PC-3 (cell line): ENCODE results near the gene PAPPA. TPM values are rescaled to one million over a fixed set of nuclear protein-coding genes. Genes with fewer than 3 reads are reported as not detected.

Experiments
- ATAC-seq: fragments of 200-7000 bp; cut with Tn5 transposase; 2 replicates; pipeline ENCODE4 v1.9.1; 2020; ENCODE audit warnings: mild to moderate bottlenecking, moderate library complexity
- BruUV-seq: library from RNA; stranded (reverse); fragments of 400-500 nt; replicated peaks from 2 replicates; lab custom pipeline; 2021; lab: Mats Ljungman, UMichigan
- CTCF ChIA-PET: fragments of 300-600 bp; sonication (Branson Sonifier 250); formaldehyde crosslinking; loops from one replicate; lab custom pipeline; 2022; ENCODE audit warnings: antibody characterized with exemption; lab: Charles Lee
- POLR2A ChIA-PET: fragments of 300-600 bp; sonication (Branson Sonifier 250); formaldehyde crosslinking; loops from one replicate; lab custom pipeline; 2022; ENCODE audit warnings: antibody characterized with exemption; ENCODE audit not compliant: unreplicated experiment; lab: Charles Lee
- DNase-seq: peaks from one replicate; pipeline ENCODE4 v3.0.0-alpha.2; 2015
- H2AFZ ChIP-seq: fragments of 300-600 bp; sonication (generic); 2 replicates; pipeline ENCODE4 v1.6.0; 2016; ENCODE audit warnings: antibody characterized with exemption, low read length
- H3F3A ChIP-seq: fragments of 300-600 bp; sonication (generic); one replicate; pipeline ENCODE4 v1.6.0; 2017; ENCODE audit warnings: antibody characterized with exemption, low read length, control low read depth, mild to moderate bottlenecking; ENCODE audit not compliant: unreplicated experiment
- H3K27ac ChIP-seq: fragments of 300-600 bp; sonication (generic); 2 replicates; pipeline ENCODE4 v1.5.1; 2016; ENCODE audit warnings: mild to moderate bottlenecking, low read length
- H3K27me3 ChIP-seq: fragments of 300-600 bp; sonication (generic); 2 replicates; pipeline ENCODE4 v1.6.1; 2016; ENCODE audit warnings: low read length, mixed read lengths
- H3K36me3 ChIP-seq: fragments of 300-600 bp; sonication (generic); 2 replicates; pipeline ENCODE4 v1.6.1; 2016; ENCODE audit warnings: low read depth, mixed run types, low read length, mixed read lengths
- H3K4me1 ChIP-seq: fragments of 300-600 bp; sonication (generic); 2 replicates; pipeline ENCODE4 v1.5.1; 2016; ENCODE audit warnings: low read length; ENCODE audit not compliant: insufficient read depth
- H3K4me2 ChIP-seq: fragments of 300-600 bp; sonication (generic); 2 replicates; pipeline ENCODE4 v1.6.0; 2016; ENCODE audit warnings: low read length
- H3K4me3 ChIP-seq: fragments of 300-600 bp; sonication (generic); 2 replicates; pipeline ENCODE4 v1.5.1; 2016; ENCODE audit warnings: mild to moderate bottlenecking, low read length, mixed read lengths
- H3K79me2 ChIP-seq: fragments of 300-600 bp; sonication (generic); 2 replicates; pipeline ENCODE4 v1.6.1; 2017; ENCODE audit warnings: low read length, mixed read lengths
- H3K9ac ChIP-seq: fragments of 300-600 bp; sonication (generic); 2 replicates; pipeline ENCODE4 v1.6.0; 2016; ENCODE audit warnings: mild to moderate bottlenecking, low read length
- H3K9me2 ChIP-seq: fragments of 300-600 bp; sonication (generic); replicated peaks from 2 replicates; pipeline ENCODE4 v1.6.1; 2016; ENCODE audit warnings: mixed run types, low read length, mixed read lengths
- H3K9me3 ChIP-seq: fragments of 300-600 bp; sonication (generic); 2 replicates; pipeline ENCODE4 v1.6.1; 2016; ENCODE audit warnings: low read length, mixed read lengths
- H4K20me1 ChIP-seq: fragments of 300-600 bp; sonication (generic); 2 replicates; pipeline ENCODE4 v1.6.1; 2016; ENCODE audit warnings: low read length, mixed read lengths
- EZH2 ChIP-seq: fragments of 300-600 bp; sonication (generic); IDR thresholded peaks from one replicate; pipeline ENCODE4 v1.6.1; 2017; ENCODE audit warnings: antibody characterized with exemption, mild to moderate bottlenecking, low read length; ENCODE audit not compliant: unreplicated experiment
- EZH2phosphoT487 ChIP-seq: fragments of 300-600 bp; sonication (generic); IDR thresholded peaks from 2 replicates; pipeline ENCODE4 v1.6.1; 2018; ENCODE audit warnings: mild to moderate bottlenecking, antibody characterized with exemption, low read length, borderline replicate concordance
- intact Hi-C: fragments of 100-400 bp; cut with micrococcal nuclease; formaldehyde crosslinking; loops from 2 replicates; pipeline ENCODE4 v1.9.0; 2023
- total RNA-seq: library from RNA; depleted of rRNA; stranded (reverse); fragments of >200 nt; gene quantifications from 2 replicates; pipeline ENCODE4 v1.2.3, GENCODE V29; 2014
- TF ChIP-seq, protein P1 (sequence below): fragments of 300-600 bp; sonication (generic); conservative IDR thresholded peaks from 2 replicates; pipeline ENCODE4 v1.5.1; 2017; ENCODE audit warnings: antibody characterized with exemption, low read depth, mild to moderate bottlenecking, low read length

Gene PAPPA
- total RNA-seq, 1 experiment from 2014 or later, result not detected

DNA sequence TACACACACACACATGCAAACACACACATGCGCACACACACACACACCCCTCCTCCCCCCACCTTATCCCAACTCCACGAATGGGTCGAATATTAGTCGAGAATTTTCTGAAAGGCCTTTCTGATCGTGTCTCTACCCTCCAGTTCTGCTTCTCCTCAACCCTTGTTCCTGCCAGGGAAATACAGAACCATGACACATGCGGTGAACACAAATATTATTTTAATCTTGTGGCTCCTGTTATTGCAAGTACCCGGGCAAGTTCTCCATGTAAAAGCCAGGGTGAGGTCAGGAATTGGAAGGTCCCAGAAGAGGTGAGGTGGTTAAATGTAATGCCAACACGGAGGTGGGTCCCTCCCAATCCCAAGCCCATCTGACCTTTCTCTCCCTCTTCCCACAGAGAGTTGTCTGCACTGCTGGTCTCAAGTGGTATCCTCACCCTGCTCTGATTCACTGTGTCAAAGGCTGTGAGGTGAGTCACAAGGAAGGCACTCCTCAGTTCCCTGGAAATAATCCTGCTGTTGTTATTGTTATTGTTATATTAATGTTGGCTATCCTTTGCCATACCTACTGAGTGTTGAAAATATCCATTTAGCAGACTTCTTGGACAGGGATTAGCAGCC is 223.7 kb downstream of the PAPPA start:
- Histone ChIP-seq H3K9me3 (no peaks in the 10 kb centered on the region), H3K27ac (peak overlapping the region; percentile 31; the same call in 1 of the 2 replicates), H3F3A (no peaks in the 10 kb centered on the region), H3K9ac (no peak overlapping the region), H3K36me3 (no peaks in the 10 kb centered on the region), H3K27me3 (no peaks in the 10 kb centered on the region), H3K4me2 (peak overlapping the region; percentile 27; the same call in 1 of the 2 replicates), H3K9me2 (no peaks in the 10 kb centered on the region), H3K79me2 (no peaks in the 10 kb centered on the region), H3K4me1 (peaks cover 14% of the 10 kb centered on the region), H3K4me3 (no peak overlapping the region), H2AFZ (no peak overlapping the region), H4K20me1 (no peaks in the 10 kb centered on the region)
- ChIA-PET CTCF (no interaction called here), POLR2A (no interaction called here)
- TF ChIP-seq EZH2phosphoT487, result no peak
- TF ChIP-seq EZH2, result no peak
- TF ChIP-seq, protein P1, sequence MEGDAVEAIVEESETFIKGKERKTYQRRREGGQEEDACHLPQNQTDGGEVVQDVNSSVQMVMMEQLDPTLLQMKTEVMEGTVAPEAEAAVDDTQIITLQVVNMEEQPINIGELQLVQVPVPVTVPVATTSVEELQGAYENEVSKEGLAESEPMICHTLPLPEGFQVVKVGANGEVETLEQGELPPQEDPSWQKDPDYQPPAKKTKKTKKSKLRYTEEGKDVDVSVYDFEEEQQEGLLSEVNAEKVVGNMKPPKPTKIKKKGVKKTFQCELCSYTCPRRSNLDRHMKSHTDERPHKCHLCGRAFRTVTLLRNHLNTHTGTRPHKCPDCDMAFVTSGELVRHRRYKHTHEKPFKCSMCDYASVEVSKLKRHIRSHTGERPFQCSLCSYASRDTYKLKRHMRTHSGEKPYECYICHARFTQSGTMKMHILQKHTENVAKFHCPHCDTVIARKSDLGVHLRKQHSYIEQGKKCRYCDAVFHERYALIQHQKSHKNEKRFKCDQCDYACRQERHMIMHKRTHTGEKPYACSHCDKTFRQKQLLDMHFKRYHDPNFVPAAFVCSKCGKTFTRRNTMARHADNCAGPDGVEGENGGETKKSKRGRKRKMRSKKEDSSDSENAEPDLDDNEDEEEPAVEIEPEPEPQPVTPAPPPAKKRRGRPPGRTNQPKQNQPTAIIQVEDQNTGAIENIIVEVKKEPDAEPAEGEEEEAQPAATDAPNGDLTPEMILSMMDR, result no peak
- DNase-seq (peak; percentile 65), ATAC-seq (peak; percentile 78)
- no TSS peak for BruUV-seq
- intact Hi-C loops, result no loop called here

DNA sequence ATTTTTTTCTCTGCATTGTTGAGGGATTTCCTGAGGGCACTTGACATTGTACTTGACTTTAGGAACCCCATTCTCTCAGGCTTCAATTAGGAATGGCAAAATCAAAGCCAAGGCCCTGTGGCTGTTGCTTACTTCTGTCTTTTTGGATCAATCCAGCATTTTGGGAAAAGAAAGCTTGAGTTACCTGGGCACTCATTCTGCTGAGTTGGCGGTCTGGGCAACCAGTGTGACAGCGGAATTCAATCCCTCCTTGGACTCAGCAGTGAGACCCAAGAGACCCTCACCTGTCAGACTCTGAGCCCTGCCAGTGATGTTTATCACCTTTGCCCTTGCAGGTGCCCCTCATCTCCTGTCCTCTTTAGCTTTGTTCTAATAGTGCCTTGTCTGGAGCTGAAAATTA is 225.3 kb downstream of the PAPPA start:
- no peaks in the 10 kb centered on the region for H3K27me3 ChIP-seq
- no peaks in the 10 kb centered on the region for H3K9me3 ChIP-seq
- H3K9me2 ChIP-seq, result no peaks in the 10 kb centered on the region
- ATAC-seq (no peak), DNase-seq (no peak)
- H4K20me1 ChIP-seq, result no peaks in the 10 kb centered on the region
- POLR2A ChIA-PET, result no interaction called here
- H3K79me2 ChIP-seq, result no peaks in the 10 kb centered on the region
- no TSS peak for BruUV-seq
- no peak overlapping the region for H3K9ac ChIP-seq
- no peaks in the 10 kb centered on the region for H3F3A ChIP-seq
- H3K4me3 ChIP-seq, result no peak overlapping the region
- no peak overlapping the region for H2AFZ ChIP-seq
- peaks cover 14% of the 10 kb centered on the region for H3K4me1 ChIP-seq
- no peak overlapping the region for H3K4me2 ChIP-seq
- no peaks in the 10 kb centered on the region for H3K36me3 ChIP-seq
- intact Hi-C loops, result no loop called here
- CTCF ChIA-PET, result no interaction called here
- TF ChIP-seq, protein P1, result no peak
- no peak overlapping the region for H3K27ac ChIP-seq

DNA sequence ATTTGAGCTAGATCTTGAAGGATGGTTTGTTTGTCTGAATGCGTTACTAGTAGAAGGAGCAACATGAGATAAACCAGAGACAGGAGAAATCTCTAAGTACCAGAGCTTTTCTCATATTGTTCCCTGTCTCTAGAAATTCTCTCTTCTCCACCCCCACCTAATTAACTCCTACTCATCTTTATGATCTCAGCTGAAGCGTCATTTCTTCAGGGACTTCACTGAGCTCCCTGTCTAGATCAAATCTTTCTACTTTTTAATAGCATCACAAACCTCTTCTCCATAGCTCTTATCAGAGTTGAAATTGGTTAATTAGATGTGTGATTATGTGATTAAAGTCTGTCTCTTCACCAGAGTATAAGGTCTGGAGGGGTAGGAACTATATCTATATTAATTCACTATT is 226.2 kb downstream of the PAPPA start:
- H3F3A ChIP-seq, result no peaks in the 10 kb centered on the region
- CTCF ChIA-PET, result interaction anchor here (0.6 kb wide), 1 partner anchor 34 kb away, joined by 5 read pairs; no protein-coding TSS in a partner anchor
- no peak overlapping the region for H3K27ac ChIP-seq
- H2AFZ ChIP-seq, result no peak overlapping the region
- POLR2A ChIA-PET, result no interaction called here
- H3K4me1 ChIP-seq, result peaks cover 14% of the 10 kb centered on the region
- no peaks in the 10 kb centered on the region for H3K36me3 ChIP-seq
- H3K9ac ChIP-seq, result no peak overlapping the region
- H3K9me3 ChIP-seq, result no peaks in the 10 kb centered on the region
- ATAC-seq (no peak), DNase-seq (no peak)
- H3K27me3 ChIP-seq, result no peaks in the 10 kb centered on the region
- no peaks in the 10 kb centered on the region for H4K20me1 ChIP-seq
- no peaks in the 10 kb centered on the region for H3K9me2 ChIP-seq
- intact Hi-C loops, result no loop called here
- TF ChIP-seq, protein P1, result no peak
- H3K79me2 ChIP-seq, result no peaks in the 10 kb centered on the region
- H3K4me2 ChIP-seq, result no peak overlapping the region
- no peak overlapping the region for H3K4me3 ChIP-seq
- no TSS peak for BruUV-seq
